ENCODE results near the gene ELFN1.

ELFN1 gene

DNA sequence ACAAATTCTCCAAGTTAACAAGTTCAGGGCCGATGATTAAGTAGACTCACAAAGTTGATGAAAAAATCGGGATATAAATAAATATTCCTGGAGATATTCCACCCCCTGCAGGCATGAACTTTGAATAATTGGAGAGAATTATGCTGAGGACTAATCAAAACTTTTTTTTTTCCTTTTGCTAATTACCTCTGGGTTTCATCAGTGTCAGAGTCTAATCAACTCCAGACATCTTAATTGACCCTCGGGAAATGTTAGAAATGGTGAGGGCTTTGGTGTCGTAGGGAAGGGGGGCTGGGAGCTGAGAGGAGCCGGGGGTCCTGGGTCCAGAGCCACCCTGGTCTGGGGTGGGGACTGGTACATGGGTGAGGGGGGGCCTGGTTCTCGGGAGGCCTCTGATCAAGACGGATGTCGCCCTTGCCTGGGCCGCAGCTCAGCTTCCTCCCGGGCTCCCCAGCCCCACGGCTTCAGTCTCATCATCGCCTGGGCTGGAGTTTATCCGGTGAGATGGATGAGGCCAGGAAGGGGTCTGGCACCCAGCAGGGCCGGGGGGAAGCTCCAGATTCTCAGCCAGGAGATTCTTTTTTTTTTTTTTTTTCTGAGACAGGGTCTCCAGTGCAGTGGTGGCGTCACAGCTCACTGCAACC lies 30.4 kb upstream of the ELFN1 start:
- H3K27ac Mint-ChIP-seq = no peak overlapping the region
- H3K4me1 Mint-ChIP-seq = no peaks in the 10 kb centered on the region
- H3K9me3 Mint-ChIP-seq = peaks cover 13% of the 10 kb centered on the region
- H3K36me3 Mint-ChIP-seq (ENCODE audit: low read depth) = no peaks in the 10 kb centered on the region
- H3K27me3 Mint-ChIP-seq (ENCODE audit: low read depth) = peaks cover 13% of the 10 kb centered on the region
- no peak for TF ChIP-seq CTCF (IDR thresholded peaks at IDR 0.05; ENCODE audit: unreplicated experiment in 3 of 3)
- H3K4me3 Mint-ChIP-seq = no peak overlapping the region

GRCh38 chr7:1640376-1641172 lies 29.5 kb upstream of the ELFN1 start:
- no peak for TF ChIP-seq CTCF (IDR thresholded peaks at IDR 0.05; ENCODE audit: unreplicated experiment in 3 of 3)
- Mint-ChIP-seq H3K27ac (no peak overlapping the region), H3K27me3 (ENCODE audit: low read depth) (peaks cover 13% of the 10 kb centered on the region), H3K36me3 (ENCODE audit: low read depth) (no peaks in the 10 kb centered on the region), H3K4me1 (no peaks in the 10 kb centered on the region), H3K9me3 (peaks cover 11% of the 10 kb centered on the region), H3K4me3 (no peak overlapping the region)

DNA sequence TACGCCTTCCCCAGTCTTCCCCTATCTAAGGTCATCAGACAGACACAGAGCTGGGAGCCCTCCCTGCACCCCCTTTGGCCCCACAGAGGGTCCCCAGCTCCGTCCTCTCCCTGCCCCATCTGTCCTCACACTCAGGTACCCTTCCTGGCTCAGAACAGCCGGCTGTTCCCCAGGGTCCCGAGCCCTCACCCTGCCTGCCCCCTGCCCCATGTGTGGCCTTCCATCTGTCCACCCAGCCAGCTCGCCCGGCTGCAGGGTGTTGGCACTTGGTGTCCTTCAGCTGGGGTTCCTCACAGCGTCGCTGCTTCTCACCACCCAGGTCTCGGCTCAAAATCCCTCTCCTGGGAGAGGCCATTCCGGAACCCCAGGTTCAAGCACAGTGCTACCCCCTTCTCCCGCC lies 28.9 kb upstream of the ELFN1 start:
- H3K4me1 Mint-ChIP-seq = no peaks in the 10 kb centered on the region
- no peak for TF ChIP-seq CTCF (IDR thresholded peaks at IDR 0.05; ENCODE audit: unreplicated experiment in 3 of 3)
- no peak overlapping the region for H3K4me3 Mint-ChIP-seq
- H3K9me3 Mint-ChIP-seq = peaks cover 7% of the 10 kb centered on the region
- no peaks in the 10 kb centered on the region for H3K36me3 Mint-ChIP-seq (ENCODE audit: low read depth)
- H3K27me3 Mint-ChIP-seq (ENCODE audit: low read depth) = peaks cover 13% of the 10 kb centered on the region
- no peak overlapping the region for H3K27ac Mint-ChIP-seq

DNA sequence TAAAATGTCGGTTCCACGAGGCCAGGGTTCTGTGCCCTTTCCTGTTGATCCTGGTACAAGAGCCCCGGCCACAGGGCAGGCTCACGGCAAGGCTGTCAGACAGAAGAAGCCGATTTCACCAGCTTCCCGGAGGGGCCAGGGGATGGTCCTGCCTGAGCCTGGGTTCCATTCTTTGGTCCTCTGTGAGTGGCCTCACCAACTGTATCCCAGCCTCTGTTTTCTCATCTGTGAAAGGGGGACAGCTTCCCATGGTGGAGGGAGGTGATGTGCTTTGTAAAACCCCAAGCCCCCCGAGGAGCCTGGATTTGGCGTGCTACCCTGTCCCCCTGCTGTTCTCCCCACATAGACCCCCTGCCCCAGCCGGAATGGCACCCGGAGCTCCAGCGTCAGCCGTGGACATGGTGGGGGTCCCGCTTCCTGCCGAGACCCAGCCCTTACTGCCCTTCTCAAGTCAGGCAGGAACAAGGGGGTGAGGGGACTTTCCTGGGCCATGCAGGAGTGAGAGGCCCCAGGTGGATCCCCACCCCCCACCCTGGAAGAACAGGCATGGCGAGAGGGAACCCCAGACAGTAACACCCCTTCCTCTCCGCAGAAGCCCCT lies 28.3 kb upstream of the ELFN1 start:
- H3K27me3 Mint-ChIP-seq (ENCODE audit: low read depth) = peaks cover 13% of the 10 kb centered on the region
- no peaks in the 10 kb centered on the region for H3K4me1 Mint-ChIP-seq
- peaks cover 7% of the 10 kb centered on the region for H3K9me3 Mint-ChIP-seq
- no peaks in the 10 kb centered on the region for H3K36me3 Mint-ChIP-seq (ENCODE audit: low read depth)
- no peak for TF ChIP-seq CTCF (IDR thresholded peaks at IDR 0.05; ENCODE audit: unreplicated experiment in 3 of 3)
- H3K27ac Mint-ChIP-seq = no peak overlapping the region
- H3K4me3 Mint-ChIP-seq = no peak overlapping the region

DNA sequence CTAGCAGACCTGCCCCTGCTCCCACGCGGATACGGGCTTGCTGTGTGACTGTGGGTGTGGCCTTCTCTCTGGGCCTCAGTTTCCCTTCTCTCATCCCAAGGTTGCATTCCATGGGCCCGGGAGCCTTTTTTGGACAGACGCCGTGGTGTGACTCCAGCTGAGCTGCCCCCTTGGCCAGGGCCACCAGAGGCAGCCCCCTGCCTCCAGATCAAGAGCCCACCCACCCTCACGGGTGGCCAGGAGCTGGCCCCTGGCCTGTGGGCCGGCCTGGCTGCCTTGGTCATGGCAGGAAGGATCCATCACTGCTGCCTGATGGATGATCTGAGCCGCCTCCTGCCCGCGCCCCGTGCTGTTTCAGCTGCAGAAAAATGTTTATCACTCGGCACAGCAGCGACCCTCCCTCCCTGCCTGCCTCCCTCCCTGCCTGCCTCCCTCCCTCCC lies 27.8 kb upstream of the ELFN1 start:
- Mint-ChIP-seq H3K9me3 (peaks cover 4% of the 10 kb centered on the region), H3K27ac (no peak overlapping the region)

More for the DNA sequence above, 27.8 kb upstream of the ELFN1 start:
- no peak for TF ChIP-seq CTCF (IDR thresholded peaks at IDR 0.05; ENCODE audit: unreplicated experiment in 3 of 3)
- no peak overlapping the region for H3K4me3 Mint-ChIP-seq
- peaks cover 13% of the 10 kb centered on the region for H3K27me3 Mint-ChIP-seq (ENCODE audit: low read depth)
- H3K4me1 Mint-ChIP-seq = peaks cover 5% of the 10 kb centered on the region
- H3K36me3 Mint-ChIP-seq (ENCODE audit: low read depth) = no peaks in the 10 kb centered on the region

All from nephron (organoid).